Measurements from ENCODE around the gene ZNF512.

GRCh38 chr2:27613985-27614384 is 31.1 kb downstream of the ZNF512 start:
- TF ChIP-seq CTCF (conservative IDR thresholded peaks at IDR 0.05; ENCODE audit: low read depth, low read length): no peak
- TF ChIP-seq EZH2 (IDR thresholded peaks at IDR 0.05; ENCODE audit: borderline replicate concordance, low read depth, low read length, poor library complexity, severe bottlenecking): no peak

Data from A673 (cell line).